HepG2 (cell line): ENCODE measurements around the gene TTLL10. TPM values are rescaled to one million over a fixed set of nuclear protein-coding genes. Genes with fewer than 3 reads are reported as not detected.
A peak's percentile ranks its signal among the peaks of the same experiment; 100 is the strongest.

Experiments
- ARHGAP35 ChIP-seq: sonication (generic); formaldehyde crosslinking; IDR thresholded peaks from 2 replicates; pipeline ENCODE4 v1.9.0; 2022; ENCODE audit warnings: mild to moderate bottlenecking, inconsistent platforms, moderate library complexity, missing genetic modification reagents, borderline replicate concordance
- ATF2 ChIP-seq: sonication (generic); formaldehyde crosslinking; IDR thresholded peaks from 2 replicates; pipeline ENCODE4 v1.4.0; 2020; ENCODE audit warnings: missing genetic modification reagents
- BORCS8-MEF2B ChIP-seq: sonication (generic); formaldehyde crosslinking; IDR thresholded peaks from 2 replicates; pipeline ENCODE4 v1.8.0; 2022; ENCODE audit warnings: mild to moderate bottlenecking, missing genetic modification reagents
- CEBPZ ChIP-seq: IDR thresholded peaks from 2 replicates; pipeline ENCODE4 v1.6.1; 2012; ENCODE audit warnings: low read length, improper control_type of control experiment
- FOXP4 ChIP-seq: sonication (generic); formaldehyde crosslinking; IDR thresholded peaks from 2 replicates; pipeline ENCODE4 v1.4.0; 2020; ENCODE audit warnings: missing genetic modification reagents
- GLI4 ChIP-seq: sonication (generic); formaldehyde crosslinking; IDR thresholded peaks from 2 replicates; pipeline ENCODE4 v1.5.1; 2020; ENCODE audit warnings: missing genetic modification reagents, mild to moderate bottlenecking, moderate library complexity, borderline replicate concordance
- HDAC2 ChIP-seq: sonication (generic); formaldehyde crosslinking; IDR thresholded peaks from 2 replicates; pipeline ENCODE4 v1.4.0; 2020; ENCODE audit warnings: missing genetic modification reagents
- HNF4A ChIP-seq: sonication (generic); formaldehyde crosslinking; IDR thresholded peaks from 2 replicates; pipeline ENCODE4 v1.4.0; 2020; ENCODE audit warnings: missing genetic modification reagents
- IKZF5 ChIP-seq: IDR thresholded peaks from 2 replicates; pipeline ENCODE4 v1.6.1; 2018; ENCODE audit warnings: missing genetic modification reagents, mild to moderate bottlenecking, missing compliant biosample characterization
- KDM5A ChIP-seq: fragments of 200-600 bp; sonication (generic); IDR thresholded peaks from 2 replicates; pipeline ENCODE4 v1.7.0; 2018; ENCODE audit warnings: antibody characterized with exemption, mild to moderate bottlenecking, low read length, borderline replicate concordance
- TP53 ChIP-seq: sonication (generic); formaldehyde crosslinking; conservative IDR thresholded peaks from 2 replicates; pipeline ENCODE4 v1.4.0; 2020; ENCODE audit warnings: missing genetic modification reagents
- ZNF101 ChIP-seq: sonication (generic); formaldehyde crosslinking; IDR thresholded peaks from 2 replicates; pipeline ENCODE4 v1.4.0; 2020; ENCODE audit warnings: mild to moderate bottlenecking, low read depth, missing genetic modification reagents, borderline replicate concordance
- ZNF263 ChIP-seq: sonication (generic); formaldehyde crosslinking; IDR thresholded peaks from 2 replicates; pipeline ENCODE4 v1.4.0; 2020; ENCODE audit warnings: missing genetic modification reagents
- ZNF512B ChIP-seq: sonication (generic); formaldehyde crosslinking; IDR thresholded peaks from 2 replicates; pipeline ENCODE4 v1.5.1; 2020; ENCODE audit warnings: missing genetic modification reagents, mild to moderate bottlenecking, borderline replicate concordance
- ZNF563 ChIP-seq: sonication (generic); formaldehyde crosslinking; IDR thresholded peaks from 2 replicates; pipeline ENCODE4 v1.8.0; 2022; ENCODE audit warnings: mild to moderate bottlenecking, moderate library complexity, missing genetic modification reagents
- ZNF577 ChIP-seq: sonication (generic); formaldehyde crosslinking; IDR thresholded peaks from 2 replicates; pipeline ENCODE4 v1.4.0; 2020; ENCODE audit warnings: mild to moderate bottlenecking, low read depth, missing genetic modification reagents, borderline replicate concordance
- ZNF724P ChIP-seq: sonication (generic); formaldehyde crosslinking; IDR thresholded peaks from 2 replicates; pipeline ENCODE4 v1.8.0; 2022; ENCODE audit warnings: missing genetic modification reagents, borderline replicate concordance
- polyA plus RNA-seq, 8 experiments: library from polyadenylated mRNA; depleted of rRNA in 3 of 8; stranded (reverse) in 7 of 8; unstranded in 1 of 8; fragments of >200 nt; fragmentation: Illumina TruSeq in 4 of 8; extraction: Trizol in 4 of 8; gene quantifications; 2 replicates each; pipeline versions ENCODE4 v1.2.1 to v1.2.3, GENCODE V29; 2011 to 2016; ENCODE audit warnings: low read depth in 4 of 8, missing spikeins in 1 of 8, mixed read lengths in 1 of 8; ENCODE audit not compliant: insufficient read depth in 1 of 8
- total RNA-seq, 5 experiments: library from RNA; depleted of rRNA; stranded (reverse); fragments of >200 nt; fragmentation: Illumina TruSeq; extraction: Trizol; gene quantifications; 2 replicates each; pipeline ENCODE4 v1.2.3, GENCODE V29; 2016; ENCODE audit warnings: low read depth in 1 of 5

Gene TTLL10
- total and polyA plus RNA-seq, 2 of the 13 experiments (the other 11 are each of a cell fraction or from before 2014, with no cell fraction given), result not detected

GRCh38 chr1:1239614-1240347 is 66.1 kb downstream of the TTLL10 start (continued):
- TF ChIP-seq IKZF5 (CRISPR knock-in tag) (no peak), ZNF512B (CRISPR knock-in tag) (no peak), ARHGAP35 (CRISPR knock-in tag) (peak; percentile 55; the same call in 1 of the 2 replicates), BORCS8-MEF2B (no peak), TP53 (CRISPR knock-in tag) (0 out of 2 replicates have a peak, but pooled peaks have one; percentile 49), KDM5A (no peak), HDAC2 (CRISPR knock-in tag) (no peak), FOXP4 (CRISPR knock-in tag) (peak; percentile 37; the same call in 1 of the 2 replicates), ATF2 (no peak), ZNF577 (no peak), ZNF101 (CRISPR knock-in tag) (no peak), CEBPZ (no peak), ZNF263 (0 out of 2 replicates have a peak, but pooled peaks have one; percentile 7), ZNF563 (peak; percentile 90), HNF4A (CRISPR knock-in tag) (peak; percentile 56), GLI4 (peak; percentile 40; the same call in 1 of the 2 replicates), ZNF724P (CRISPR knock-in tag) (0 out of 2 replicates have a peak, but pooled peaks have one; percentile 67)
